Measurements from ENCODE around the gene JAML. TPM values are rescaled to one million over a fixed set of nuclear protein-coding genes. Genes with fewer than 3 reads are reported as not detected.

The JAML gene
- polyA plus RNA-seq, 1 donor from 2014 or later: 0.28 TPM

DNA sequence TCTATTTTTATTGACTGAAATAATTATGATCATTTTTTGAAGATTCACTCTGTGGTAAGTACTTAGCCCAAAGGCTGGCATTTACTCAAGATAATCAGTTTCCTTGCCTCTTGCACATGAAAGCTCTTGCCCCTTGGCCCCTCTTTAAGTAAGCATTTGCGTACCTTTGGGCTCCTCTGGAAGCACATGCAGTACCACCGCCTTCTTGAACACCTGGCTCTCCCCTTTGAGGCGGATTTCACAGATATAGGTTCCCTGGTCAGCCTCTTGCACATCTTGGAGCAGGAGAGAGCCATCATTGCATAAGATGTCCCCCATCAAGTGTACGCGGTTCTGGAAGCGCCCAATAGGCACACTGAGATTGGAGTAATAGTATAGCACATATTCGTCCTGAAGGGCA lies 14.5 kb downstream of the JAML start:
- TF ChIP-seq MXI1 (conservative IDR thresholded peaks at IDR 0.05; ENCODE audit: poor library complexity, severe bottlenecking) (no peak), EZH2 (IDR thresholded peaks at IDR 0.05; ENCODE audit: borderline replicate concordance, insufficient read depth, low read length, poor library complexity, severe bottlenecking) (no peak), EP300 (conservative IDR thresholded peaks at IDR 0.05; ENCODE audit: poor library complexity, severe bottlenecking) (no peak), TAF1 (IDR thresholded peaks at IDR 0.05; ENCODE audit: low read depth) (no peak), SMC3 (conservative IDR thresholded peaks at IDR 0.05; ENCODE audit: poor library complexity) (no peak), POLR2AphosphoS5 (IDR thresholded peaks at IDR 0.05) (no peak), RAD21 (conservative IDR thresholded peaks at IDR 0.05) (no peak)
- TF ChIP-seq, protein P1, sequence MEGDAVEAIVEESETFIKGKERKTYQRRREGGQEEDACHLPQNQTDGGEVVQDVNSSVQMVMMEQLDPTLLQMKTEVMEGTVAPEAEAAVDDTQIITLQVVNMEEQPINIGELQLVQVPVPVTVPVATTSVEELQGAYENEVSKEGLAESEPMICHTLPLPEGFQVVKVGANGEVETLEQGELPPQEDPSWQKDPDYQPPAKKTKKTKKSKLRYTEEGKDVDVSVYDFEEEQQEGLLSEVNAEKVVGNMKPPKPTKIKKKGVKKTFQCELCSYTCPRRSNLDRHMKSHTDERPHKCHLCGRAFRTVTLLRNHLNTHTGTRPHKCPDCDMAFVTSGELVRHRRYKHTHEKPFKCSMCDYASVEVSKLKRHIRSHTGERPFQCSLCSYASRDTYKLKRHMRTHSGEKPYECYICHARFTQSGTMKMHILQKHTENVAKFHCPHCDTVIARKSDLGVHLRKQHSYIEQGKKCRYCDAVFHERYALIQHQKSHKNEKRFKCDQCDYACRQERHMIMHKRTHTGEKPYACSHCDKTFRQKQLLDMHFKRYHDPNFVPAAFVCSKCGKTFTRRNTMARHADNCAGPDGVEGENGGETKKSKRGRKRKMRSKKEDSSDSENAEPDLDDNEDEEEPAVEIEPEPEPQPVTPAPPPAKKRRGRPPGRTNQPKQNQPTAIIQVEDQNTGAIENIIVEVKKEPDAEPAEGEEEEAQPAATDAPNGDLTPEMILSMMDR (IDR thresholded peaks at IDR 0.05; ENCODE audit: poor library complexity, severe bottlenecking): no peak
- TF ChIP-seq, protein P2, sequence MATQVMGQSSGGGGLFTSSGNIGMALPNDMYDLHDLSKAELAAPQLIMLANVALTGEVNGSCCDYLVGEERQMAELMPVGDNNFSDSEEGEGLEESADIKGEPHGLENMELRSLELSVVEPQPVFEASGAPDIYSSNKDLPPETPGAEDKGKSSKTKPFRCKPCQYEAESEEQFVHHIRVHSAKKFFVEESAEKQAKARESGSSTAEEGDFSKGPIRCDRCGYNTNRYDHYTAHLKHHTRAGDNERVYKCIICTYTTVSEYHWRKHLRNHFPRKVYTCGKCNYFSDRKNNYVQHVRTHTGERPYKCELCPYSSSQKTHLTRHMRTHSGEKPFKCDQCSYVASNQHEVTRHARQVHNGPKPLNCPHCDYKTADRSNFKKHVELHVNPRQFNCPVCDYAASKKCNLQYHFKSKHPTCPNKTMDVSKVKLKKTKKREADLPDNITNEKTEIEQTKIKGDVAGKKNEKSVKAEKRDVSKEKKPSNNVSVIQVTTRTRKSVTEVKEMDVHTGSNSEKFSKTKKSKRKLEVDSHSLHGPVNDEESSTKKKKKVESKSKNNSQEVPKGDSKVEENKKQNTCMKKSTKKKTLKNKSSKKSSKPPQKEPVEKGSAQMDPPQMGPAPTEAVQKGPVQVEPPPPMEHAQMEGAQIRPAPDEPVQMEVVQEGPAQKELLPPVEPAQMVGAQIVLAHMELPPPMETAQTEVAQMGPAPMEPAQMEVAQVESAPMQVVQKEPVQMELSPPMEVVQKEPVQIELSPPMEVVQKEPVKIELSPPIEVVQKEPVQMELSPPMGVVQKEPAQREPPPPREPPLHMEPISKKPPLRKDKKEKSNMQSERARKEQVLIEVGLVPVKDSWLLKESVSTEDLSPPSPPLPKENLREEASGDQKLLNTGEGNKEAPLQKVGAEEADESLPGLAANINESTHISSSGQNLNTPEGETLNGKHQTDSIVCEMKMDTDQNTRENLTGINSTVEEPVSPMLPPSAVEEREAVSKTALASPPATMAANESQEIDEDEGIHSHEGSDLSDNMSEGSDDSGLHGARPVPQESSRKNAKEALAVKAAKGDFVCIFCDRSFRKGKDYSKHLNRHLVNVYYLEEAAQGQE (IDR thresholded peaks at IDR 0.05; ENCODE audit: borderline replicate concordance): no peak
- Histone ChIP-seq H2AFZ (ENCODE audit: low read depth, low read length) (no peak overlapping the region), H3K4me2 (ENCODE audit: low read length) (no peak overlapping the region), H4K20me1 (ENCODE audit: insufficient read depth) (no peaks in the 10 kb centered on the region), H3K9ac (ENCODE audit: low read length) (no peak overlapping the region), H3K27me3 (ENCODE audit: insufficient read depth, low read depth, low read length) (no peaks in the 10 kb centered on the region), H3K36me3 (ENCODE audit: insufficient read depth, low read length) (no peaks in the 10 kb centered on the region), H3F3A (ENCODE audit: insufficient read depth, low read length, poor library complexity, severe bottlenecking) (no peaks in the 10 kb centered on the region), H3K4me3 (ENCODE audit: low read length) (no peak overlapping the region), H3K9me2 (ENCODE audit: insufficient read depth, low read length) (no peaks in the 10 kb centered on the region), H3K27ac (ENCODE audit: low read length) (no peak overlapping the region), H3K9me3 (ENCODE audit: low read length) (no peaks in the 10 kb centered on the region), H3K79me2 (replicated peaks; ENCODE audit: insufficient read depth, low read length) (no peaks in the 10 kb centered on the region)

- Histone ChIP-seq H3K27me3 (ENCODE audit: insufficient read depth, low read depth, low read length) (no peaks in the 10 kb centered on the region), H3K9me3 (ENCODE audit: low read length) (no peaks in the 10 kb centered on the region), H3K27ac (ENCODE audit: low read length) (no peak overlapping the region)
Observed at GRCh38 chr11:118209033-118209432, 15.8 kb downstream of the JAML start.

More at GRCh38 chr11:118209033-118209432, 15.8 kb downstream of the JAML start:
- Histone ChIP-seq H3F3A (ENCODE audit: insufficient read depth, low read length, poor library complexity, severe bottlenecking) (no peaks in the 10 kb centered on the region), H3K36me3 (ENCODE audit: insufficient read depth, low read length) (no peaks in the 10 kb centered on the region), H4K20me1 (ENCODE audit: insufficient read depth) (no peaks in the 10 kb centered on the region), H3K9ac (ENCODE audit: low read length) (no peak overlapping the region), H2AFZ (ENCODE audit: low read depth, low read length) (no peak overlapping the region), H3K4me3 (ENCODE audit: low read length) (no peak overlapping the region), H3K79me2 (replicated peaks; ENCODE audit: insufficient read depth, low read length) (no peaks in the 10 kb centered on the region), H3K4me2 (ENCODE audit: low read length) (no peak overlapping the region), H3K9me2 (ENCODE audit: insufficient read depth, low read length) (no peaks in the 10 kb centered on the region)
- TF ChIP-seq POLR2AphosphoS5 (IDR thresholded peaks at IDR 0.05) (no peak), EP300 (conservative IDR thresholded peaks at IDR 0.05; ENCODE audit: poor library complexity, severe bottlenecking) (no peak), MXI1 (conservative IDR thresholded peaks at IDR 0.05; ENCODE audit: poor library complexity, severe bottlenecking) (no peak), RAD21 (conservative IDR thresholded peaks at IDR 0.05) (no peak), EZH2 (IDR thresholded peaks at IDR 0.05; ENCODE audit: borderline replicate concordance, insufficient read depth, low read length, poor library complexity, severe bottlenecking) (no peak), SMC3 (conservative IDR thresholded peaks at IDR 0.05; ENCODE audit: poor library complexity) (no peak)
- TF ChIP-seq, protein P1 (IDR thresholded peaks at IDR 0.05; ENCODE audit: poor library complexity, severe bottlenecking): no peak

Measured in neural cell (in vitro differentiated cells).